Measurements from ENCODE around the gene RPTOR. TPM values are rescaled to one million over a fixed set of nuclear protein-coding genes. Genes with fewer than 3 reads are reported as not detected.

The RPTOR gene
- total RNA-seq, 1 experiment from 2014 or later: 25.1 TPM

GRCh38 chr17:80621997-80622357, 77.3 kb downstream of the RPTOR start:
- no peaks in the 10 kb centered on the region for H3K79me2 ChIP-seq (ENCODE audit: insufficient read depth, low read length)
- no peak for DNase-seq
- H4K8ac ChIP-seq (replicated peaks; ENCODE audit: insufficient read length, low read depth, low read length): no peak overlapping the region
- H2BK20ac ChIP-seq (ENCODE audit: low read depth, low read length, poor library complexity, severe bottlenecking): no peak overlapping the region
- no peak overlapping the region for H3K27ac ChIP-seq (ENCODE audit: insufficient read length, low read depth, low read length)
- H3K79me1 ChIP-seq (ENCODE audit: insufficient read depth, low read depth, low read length, poor library complexity, severe bottlenecking): no peaks in the 10 kb centered on the region
- H4K5ac ChIP-seq (ENCODE audit: insufficient read length, low read depth, low read length): no peak overlapping the region
- H2BK12ac ChIP-seq (ENCODE audit: insufficient read length, low read depth, low read length): no peak overlapping the region
- no peak overlapping the region for H3K14ac ChIP-seq (ENCODE audit: insufficient read depth, low read length)
- no peaks in the 10 kb centered on the region for H3K27me3 ChIP-seq (ENCODE audit: insufficient read depth, low read length)
- Mint-ChIP-seq H3K4me3 (no peak overlapping the region), H3K9me3 (no peaks in the 10 kb centered on the region), H3K4me1 (peaks cover 17 to 23% of the 10 kb centered on the region in 2 experiments), H3K36me3 (ENCODE audit: insufficient read depth in 1 of 3, low read depth in 3 of 3) (peaks cover 7 to 8% (median 7%) of the 10 kb centered on the region in 3 experiments; a peak in 4 of 7 replicates), H3K27ac (no peak overlapping the region), H3K27me3 (ENCODE audit: low read depth) (no peaks in the 10 kb centered on the region; the same call in 1 of the 2 replicates)
- no peak overlapping the region for H3K18ac ChIP-seq (ENCODE audit: insufficient read length, low read depth, low read length)
- no peaks in the 10 kb centered on the region for H3K4me1 ChIP-seq (ENCODE audit: insufficient read depth, low read length)
- no peak overlapping the region for H3T11ph ChIP-seq (ENCODE audit: low read length)
- no peak overlapping the region for H3K9ac ChIP-seq (ENCODE audit: extremely low read depth, insufficient read length, low read length)
- H2BK5ac ChIP-seq (ENCODE audit: insufficient read length, low read length): no peak overlapping the region
- no peak overlapping the region for H3K23ac ChIP-seq (ENCODE audit: insufficient read length, low read depth, low read length)
- no peak overlapping the region for H3K56ac ChIP-seq (ENCODE audit: insufficient read length, low read depth, low read length)
- no peak overlapping the region for H3K4ac ChIP-seq (ENCODE audit: low read depth, low read length)
- H3K4me2 ChIP-seq (ENCODE audit: insufficient read depth, insufficient read length, low read length): no peak overlapping the region
- no CpG with 5 or more reads among the region's 3 CpGs for WGBS (ENCODE audit: extremely low coverage, insufficient read length, low lambda C conversion rate)
- no peak for TF ChIP-seq CTCF (conservative IDR thresholded peaks at IDR 0.05)
- no peak overlapping the region for H2AFZ ChIP-seq (ENCODE audit: low read length)
- no peaks in the 10 kb centered on the region for H3K23me2 ChIP-seq (ENCODE audit: insufficient read length, low read depth, low read length, poor library complexity, severe bottlenecking)
- no peaks in the 10 kb centered on the region for H3K9me3 ChIP-seq (ENCODE audit: control insufficient read depth, low read depth, low read length)
- H2AK5ac ChIP-seq (ENCODE audit: insufficient read length, low read length): no peak overlapping the region
- H4K91ac ChIP-seq (ENCODE audit: insufficient read length, low read depth, low read length): no peak overlapping the region
- no peak overlapping the region for H2BK120ac ChIP-seq (ENCODE audit: low read depth, low read length, poor library complexity, severe bottlenecking)
- H4K20me1 ChIP-seq (ENCODE audit: control insufficient read depth, insufficient read depth, insufficient read length): no peaks in the 10 kb centered on the region
- no peak overlapping the region for H2BK15ac ChIP-seq (ENCODE audit: low read depth, low read length)

Data from H9 (cell line).